Endothelial cell of umbilical vein (primary cell): ENCODE results near the gene PAK6. TPM values are rescaled to one million over a fixed set of nuclear protein-coding genes. Genes with fewer than 3 reads are reported as not detected.

Experiments used
- BruUV-seq: library from RNA; stranded (reverse); fragments of 400-500 nt; replicated peaks from 2 replicates; lab custom pipeline; 2021; lab: Mats Ljungman, UMichigan
- CTCF ChIA-PET: fragments of 300-600, 350-600 bp; sonication (Branson Sonifier 250); formaldehyde crosslinking; loops from one replicate; lab custom pipeline; 2021; ENCODE audit warnings: antibody characterized with exemption, inconsistent platforms; lab: Charles Lee
- POLR2A ChIA-PET: fragments of 300-600, 350-600 bp; sonication (Branson Sonifier 250); formaldehyde crosslinking; loops from one replicate; lab custom pipeline; 2021; ENCODE audit warnings: antibody characterized with exemption, inconsistent platforms; lab: Charles Lee
- DNase-seq: peaks from one replicate; pipeline ENCODE4 v3.0.0-alpha.2; 2011; ENCODE audit warnings: low read depth, low spot score
- FAIRE-seq: peaks from 2 replicates; lab custom pipeline; 2011; peaks lifted over from hg19 to GRCh38; lab: Jason Lieb, UNC
- H2AFZ ChIP-seq: 2 replicates; pipeline ENCODE4 v1.6.0; 2012; ENCODE audit warnings: low read depth, low read length, control low read depth, inconsistent platforms
- H3K27ac ChIP-seq: 2 replicates; pipeline ENCODE4 v1.5.1; 2011; ENCODE audit warnings: low read depth, mild to moderate bottlenecking, control low read depth, low read length, moderate library complexity; ENCODE audit not compliant: insufficient read depth
- H3K27me3 ChIP-seq, 2 experiments: 2 replicates each; pipeline versions ENCODE4 v1.6.0 to v1.6.1; 2011; ENCODE audit warnings: low read length in 2 of 2, mixed read lengths in 1 of 2; ENCODE audit not compliant: control insufficient read depth in 2 of 2, insufficient read depth in 2 of 2
- H3K36me3 ChIP-seq, 2 experiments: 2 replicates in 1 of 2; 3 replicates in 1 of 2; pipeline ENCODE4 v1.5.1; 2011; ENCODE audit warnings: low read length in 2 of 2, mild to moderate bottlenecking in 1 of 2, moderate library complexity in 1 of 2; ENCODE audit not compliant: control insufficient read depth in 2 of 2, insufficient read depth in 2 of 2; ENCODE audit errors: extremely low read depth in 1 of 2
- H3K4me1 ChIP-seq: 3 replicates; pipeline ENCODE4 v1.5.1; 2011; ENCODE audit warnings: mild to moderate bottlenecking, low read length; ENCODE audit not compliant: control insufficient read depth, insufficient read depth; ENCODE audit errors: extremely low read depth
- H3K4me2 ChIP-seq: 2 replicates; pipeline ENCODE4 v1.6.1; 2011; ENCODE audit warnings: low read length, control low read depth, mixed read lengths; ENCODE audit not compliant: insufficient read depth
- H3K4me3 ChIP-seq, 3 experiments: fragments of 200-600 bp in 1 of 3; sonication (generic), shearing (Covaris generic) in 1 of 3; replicated peaks in 1 of 3; 2 replicates each; pipeline ENCODE4 v1.5.1; 2011 to 2016; ENCODE audit warnings: control low read depth in 3 of 3, low read length in 3 of 3, mild to moderate bottlenecking in 2 of 3, inconsistent platforms in 1 of 3, low read depth in 1 of 3, moderate library complexity in 1 of 3; ENCODE audit not compliant: insufficient read depth in 1 of 3
- H3K79me2 ChIP-seq: 2 replicates; pipeline ENCODE4 v1.6.0; 2012; ENCODE audit warnings: low read length, inconsistent platforms; ENCODE audit not compliant: control insufficient read depth, insufficient read depth
- H3K9ac ChIP-seq: replicated peaks from 2 replicates; pipeline ENCODE3; 2011; ENCODE audit warnings: low read length, control low read depth; ENCODE audit not compliant: insufficient read depth; ENCODE audit errors: extremely low read depth
- H3K9me1 ChIP-seq: replicated peaks from 3 replicates; pipeline ENCODE4 v1.6.0; 2011; ENCODE audit warnings: mild to moderate bottlenecking, low read length; ENCODE audit not compliant: control insufficient read depth, insufficient read depth; ENCODE audit errors: extremely low read depth
- H3K9me3 ChIP-seq: replicated peaks from 2 replicates; pipeline ENCODE4 v1.5.1; 2012; ENCODE audit warnings: low read length, inconsistent platforms; ENCODE audit not compliant: control insufficient read depth, insufficient read depth
- H4K20me1 ChIP-seq: replicated peaks from 2 replicates; pipeline ENCODE3; 2011; ENCODE audit warnings: mild to moderate bottlenecking, low read length; ENCODE audit not compliant: control insufficient read depth, insufficient read depth; ENCODE audit errors: extremely low read depth
- EZH2 ChIP-seq: IDR thresholded peaks from 2 replicates; pipeline ENCODE4 v1.6.1; 2012; ENCODE audit warnings: borderline replicate concordance, low read depth, mild to moderate bottlenecking, moderate library complexity, low read length, inconsistent platforms; ENCODE audit not compliant: severe bottlenecking
- FOS ChIP-seq: IDR thresholded peaks from 2 replicates; pipeline ENCODE4 v1.6.1; 2011; ENCODE audit warnings: mild to moderate bottlenecking, low read length, moderate library complexity, borderline replicate concordance; ENCODE audit not compliant: insufficient read depth
- JUN ChIP-seq: IDR thresholded peaks from 2 replicates; pipeline ENCODE4 v1.6.1; 2011; ENCODE audit warnings: borderline replicate concordance, low read depth; ENCODE audit not compliant: insufficient read length, insufficient read depth
- POLR2AphosphoS5 ChIP-seq: IDR thresholded peaks from 2 replicates; pipeline ENCODE4 v1.6.1; 2012; ENCODE audit warnings: low read depth, mild to moderate bottlenecking, control low read depth, low read length, moderate library complexity; ENCODE audit not compliant: insufficient read depth
- dilution Hi-C: fragments of 300-500 bp; cut with MboI; formaldehyde crosslinking; loops from one replicate; pipeline ENCODE4 v1.15.0; 2019; ENCODE audit warnings: low sequenced_read_pairs; ENCODE audit not compliant: extremely low pct_ligation_motif_present
- intact Hi-C: fragments of 100-400 bp; cut with micrococcal nuclease; formaldehyde crosslinking; loops from one replicate; pipeline ENCODE4 v1.10.0; 2022
- polyA plus RNA-seq, 4 experiments: library from polyadenylated mRNA; depleted of rRNA in 3 of 4; stranded (reverse) in 3 of 4; unstranded in 1 of 4; fragments of >200 nt; gene quantifications; 2 replicates each; pipeline versions ENCODE4 v1.2.1 to v1.2.3, GENCODE V29; 2011 to 2012; ENCODE audit warnings: missing spikeins in 1 of 4
- total RNA-seq: library from RNA; stranded (reverse); gene quantifications from 2 replicates; pipeline ENCODE4 v1.2.3, GENCODE V29; 2021
- TF ChIP-seq, protein P1 (sequence below), 2 donors: IDR thresholded peaks; 1 replicate in 1 of 2; 2 replicates in 1 of 2; pipeline ENCODE4 v1.5.1; 2011; ENCODE audit warnings: low read length in 2 of 2, mild to moderate bottlenecking in 2 of 2, moderate library complexity in 2 of 2, control low read depth in 1 of 2, inconsistent platforms in 1 of 2, low read depth in 1 of 2; ENCODE audit not compliant: insufficient read depth in 1 of 2; ENCODE audit errors: extremely low read depth in 1 of 2
- TF ChIP-seq, protein P2 (sequence below): IDR thresholded peaks from 2 replicates; pipeline ENCODE4 v1.6.1; 2011; ENCODE audit not compliant: insufficient read depth, insufficient read length

PAK6 gene
- total and polyA plus RNA-seq, 2 donors (not counting 3 experiments of a cell fraction or from before 2014, with no cell fraction given): not detected

- intact Hi-C loops: loop anchor here (10.0 kb wide), 1 partner anchor 171 kb away; the partner anchor contains the start of gene BMF
- TF ChIP-seq JUN (no peak), EZH2 (no peak), POLR2AphosphoS5 (no peak), FOS (no peak)
- TF ChIP-seq, protein P1, sequence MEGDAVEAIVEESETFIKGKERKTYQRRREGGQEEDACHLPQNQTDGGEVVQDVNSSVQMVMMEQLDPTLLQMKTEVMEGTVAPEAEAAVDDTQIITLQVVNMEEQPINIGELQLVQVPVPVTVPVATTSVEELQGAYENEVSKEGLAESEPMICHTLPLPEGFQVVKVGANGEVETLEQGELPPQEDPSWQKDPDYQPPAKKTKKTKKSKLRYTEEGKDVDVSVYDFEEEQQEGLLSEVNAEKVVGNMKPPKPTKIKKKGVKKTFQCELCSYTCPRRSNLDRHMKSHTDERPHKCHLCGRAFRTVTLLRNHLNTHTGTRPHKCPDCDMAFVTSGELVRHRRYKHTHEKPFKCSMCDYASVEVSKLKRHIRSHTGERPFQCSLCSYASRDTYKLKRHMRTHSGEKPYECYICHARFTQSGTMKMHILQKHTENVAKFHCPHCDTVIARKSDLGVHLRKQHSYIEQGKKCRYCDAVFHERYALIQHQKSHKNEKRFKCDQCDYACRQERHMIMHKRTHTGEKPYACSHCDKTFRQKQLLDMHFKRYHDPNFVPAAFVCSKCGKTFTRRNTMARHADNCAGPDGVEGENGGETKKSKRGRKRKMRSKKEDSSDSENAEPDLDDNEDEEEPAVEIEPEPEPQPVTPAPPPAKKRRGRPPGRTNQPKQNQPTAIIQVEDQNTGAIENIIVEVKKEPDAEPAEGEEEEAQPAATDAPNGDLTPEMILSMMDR (IDR thresholded peaks at IDR 0.05; ENCODE audit: extremely low read depth in 1 of 2, insufficient read depth in 1 of 2, low read depth in 1 of 2, low read length in 2 of 2): no peak
- TF ChIP-seq, protein P2, sequence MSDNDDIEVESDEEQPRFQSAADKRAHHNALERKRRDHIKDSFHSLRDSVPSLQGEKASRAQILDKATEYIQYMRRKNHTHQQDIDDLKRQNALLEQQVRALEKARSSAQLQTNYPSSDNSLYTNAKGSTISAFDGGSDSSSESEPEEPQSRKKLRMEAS: no peak
- no peaks in the 10 kb centered on the region for H4K20me1 ChIP-seq
- no peak overlapping the region for H3K4me3 ChIP-seq
- H3K4me2 ChIP-seq: no peak overlapping the region
- no peak for DNase-seq
- no peak for FAIRE-seq
- ChIA-PET CTCF (interaction anchor here (1.1 to 20.1 kb wide), 12 partner anchors 11 to 238 kb away, joined by 5 to 879 read pairs (median 26); partner anchors contain the start of genes PLCB2 and SRP14), POLR2A (no interaction called here)
- H3K79me2 ChIP-seq: no peaks in the 10 kb centered on the region
- H3K36me3 ChIP-seq: no peaks in the 10 kb centered on the region
- H3K9me1 ChIP-seq: no peaks in the 10 kb centered on the region
- no TSS peak for BruUV-seq
- no peak overlapping the region for H3K27ac ChIP-seq
- dilution Hi-C loops: no loop called here
- no peak overlapping the region for H3K9ac ChIP-seq
- no peaks in the 10 kb centered on the region for H3K4me1 ChIP-seq
- peaks cover 22 to 33% of the 10 kb centered on the region in 2 experiments for H3K27me3 ChIP-seq
- H3K9me3 ChIP-seq: no peaks in the 10 kb centered on the region
- H2AFZ ChIP-seq: no peak overlapping the region
These were observed 36.7 kb downstream of the PAK6 start for GRCh38 chr15:40275523-40275922.
